Breast epithelium (tissue), 4 donors: ENCODE results near the gene KCNJ4. TPM values are rescaled to one million over a fixed set of nuclear protein-coding genes. Genes with fewer than 3 reads are reported as not detected.
"Not testable (repeated sequence)": the region's sequence is repeated elsewhere in the genome, so short reads cannot be mapped to it uniquely, and the experiment has no call there.

Experiments
- DNase-seq, 2 donors: peaks; one replicate each; pipeline ENCODE4 v3.0.0-alpha.2; 2019; ENCODE audit warnings: low spot score in 2 of 2
- H3K27ac ChIP-seq, 2 donors: fragments of 200-600 bp; sonication (generic) in 1 of 2; one replicate each; pipeline ENCODE4 v1.5.1; 2016 to 2019; ENCODE audit warnings: mild to moderate bottlenecking in 1 of 2
- H3K27me3 ChIP-seq, 2 donors: fragments of 200-600 bp; sonication (generic) in 1 of 2; one replicate each; pipeline versions ENCODE4 v1.5.1 to v1.6.0; 2017 to 2019; ENCODE audit warnings: control low read depth in 1 of 2, mild to moderate bottlenecking in 1 of 2
- H3K36me3 ChIP-seq: fragments of 200-600 bp; one replicate; pipeline ENCODE4 v1.5.1; 2019
- H3K4me1 ChIP-seq, 2 donors: fragments of 200-600 bp; sonication (generic); one replicate each; pipeline ENCODE4 v1.5.1; 2016 to 2019; ENCODE audit warnings: control low read depth in 1 of 2
- H3K4me3 ChIP-seq, 3 donors: fragments of 200-600 bp; sonication (generic); 1 replicate in 2 of 3; 2 replicates in 1 of 3; pipeline ENCODE4 v1.5.1; 2016 to 2019; ENCODE audit warnings: mild to moderate bottlenecking in 3 of 3, moderate library complexity in 2 of 3
- H3K9me3 ChIP-seq, 2 donors: fragments of 200-600 bp; sonication (generic) in 1 of 2; one replicate each; pipeline ENCODE4 v1.5.1; 2016 to 2019; ENCODE audit warnings: control low read depth in 1 of 2
- POLR2AphosphoS5 ChIP-seq, 3 donors: sonication (generic); formaldehyde crosslinking; IDR thresholded peaks; one replicate each; pipeline ENCODE4 v1.6.1; 2017; ENCODE audit warnings: antibody characterized with exemption in 3 of 3
- intact Hi-C: fragments of 100-400 bp; cut with DNase I; formaldehyde crosslinking; loops from one replicate; pipeline ENCODE4 v1.15.1; 2023; ENCODE audit warnings: low total_unique reads
- total RNA-seq, 3 donors: library from RNA; depleted of rRNA; stranded (reverse); fragments of >200 nt; gene quantifications; one replicate each; pipeline ENCODE4 v1.1.0, GENCODE V29; 2016

Gene KCNJ4
- total RNA-seq, 3 donors from 2014 or later = not detected

GRCh38 chr22:38383417-38383816 lies 71.6 kb downstream of the KCNJ4 start:
- intact Hi-C loops = no loop called here
- no peak overlapping the region for H3K4me3 ChIP-seq
- no peaks in the 10 kb centered on the region for H3K9me3 ChIP-seq
- no peaks in the 10 kb centered on the region for H3K27me3 ChIP-seq
- no peaks in the 10 kb centered on the region for H3K36me3 ChIP-seq
- no peaks in the 10 kb centered on the region for H3K4me1 ChIP-seq
- no peak for TF ChIP-seq POLR2AphosphoS5 (IDR thresholded peaks at IDR 0.05)
- DNase-seq = no peak
- no peak overlapping the region for H3K27ac ChIP-seq

DNA sequence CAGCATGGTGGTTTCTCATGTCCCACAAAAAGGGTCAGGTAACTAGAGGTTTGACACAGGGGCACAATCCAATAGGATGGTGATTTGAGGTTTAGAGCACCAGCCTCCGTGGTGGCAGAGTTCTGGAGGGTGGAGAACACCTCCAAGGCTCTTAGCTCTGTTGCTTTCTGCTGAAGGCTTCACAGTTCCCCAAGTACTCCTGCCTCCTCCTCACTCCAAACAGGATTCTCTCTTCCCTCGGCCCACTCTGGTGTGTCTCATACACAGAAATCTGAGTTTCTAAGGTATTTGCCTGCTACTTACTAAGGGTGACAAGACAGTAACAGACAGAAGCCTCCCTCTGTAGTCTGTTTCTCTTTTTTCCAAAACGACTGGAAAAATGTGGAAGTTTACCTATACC lies 73.6 kb downstream of the KCNJ4 start:
- H3K9me3 ChIP-seq, H3K4me1 ChIP-seq, H3K27me3 ChIP-seq, H3K4me3 ChIP-seq, intact Hi-C loops, H3K27ac ChIP-seq, DNase-seq, H3K36me3 ChIP-seq: not testable (repeated sequence)

Other genes with a start within 250 kb of the KCNJ4 start
- gene TMEM184B, start 182.2 kb downstream of the KCNJ4 start, total RNA-seq = 10 to 100 TPM; 30.6 to 49.5 (median 42.4) TPM
- 100 to 1,000 TPM in 2 of 3 donors, 10 to 100 TPM in 1; 83.0 to 147 (median 117) TPM for gene CSNK1E, start 137.8 kb downstream of the KCNJ4 start, total RNA-seq
- 10 to 100 TPM in 2 of 3 donors, 1 to 10 TPM in 1; 8.9 to 18.0 (median 14.9) TPM for gene KDELR3, start 12.9 kb upstream of the KCNJ4 start, total RNA-seq
- gene DDX17, start 51.1 kb upstream of the KCNJ4 start, total RNA-seq = 1,000 to 10,000 TPM in 1 of 3 donors, 100 to 1,000 TPM in 2; 586 to 1,018 (median 961) TPM
- 1 to 10 TPM; 1.6 to 3.3 (median 2.9) TPM for gene DMC1, start 115.0 kb upstream of the KCNJ4 start, total RNA-seq
- gene FAM227A, start 201.2 kb upstream of the KCNJ4 start, total RNA-seq = 1 to 10 TPM in 2 of 3 donors, under 1 TPM in 1; 0.16 to 7.9 (median 6.3) TPM
- 10 to 100 TPM; 18.1 to 21.1 (median 20.0) TPM for gene CBY1, start 201.4 kb upstream of the KCNJ4 start, total RNA-seq
- 10 to 100 TPM; 30.6 to 37.3 (median 32.8) TPM for gene TOMM22, start 226.8 kb upstream of the KCNJ4 start, total RNA-seq
- gene JOSD1, start 245.7 kb upstream of the KCNJ4 start, total RNA-seq = 10 to 100 TPM; 60.5 to 80.8 (median 61.3) TPM